Endothelial cell of umbilical vein (primary cell): ENCODE data around the gene GGACT. TPM values are rescaled to one million over a fixed set of nuclear protein-coding genes. Genes with fewer than 3 reads are reported as not detected.

ENCODE experiments used
- BruUV-seq: library from RNA; stranded (reverse); fragments of 400-500 nt; replicated peaks from 2 replicates; lab custom pipeline; 2021; lab: Mats Ljungman, UMichigan
- CTCF ChIA-PET: fragments of 300-600, 350-600 bp; sonication (Branson Sonifier 250); formaldehyde crosslinking; loops from one replicate; lab custom pipeline; 2021; ENCODE audit warnings: antibody characterized with exemption, inconsistent platforms; lab: Charles Lee
- POLR2A ChIA-PET: fragments of 300-600, 350-600 bp; sonication (Branson Sonifier 250); formaldehyde crosslinking; loops from one replicate; lab custom pipeline; 2021; ENCODE audit warnings: antibody characterized with exemption, inconsistent platforms; lab: Charles Lee
- DNase-seq: peaks from one replicate; pipeline ENCODE4 v3.0.0-alpha.2; 2011; ENCODE audit warnings: low read depth, low spot score
- FAIRE-seq: peaks from 2 replicates; lab custom pipeline; 2011; peaks lifted over from hg19 to GRCh38; lab: Jason Lieb, UNC
- H2AFZ ChIP-seq: 2 replicates; pipeline ENCODE4 v1.6.0; 2012; ENCODE audit warnings: low read depth, low read length, control low read depth, inconsistent platforms
- H3K27ac ChIP-seq: 2 replicates; pipeline ENCODE4 v1.5.1; 2011; ENCODE audit warnings: low read depth, mild to moderate bottlenecking, control low read depth, low read length, moderate library complexity; ENCODE audit not compliant: insufficient read depth
- H3K27me3 ChIP-seq, 2 experiments: 2 replicates each; pipeline versions ENCODE4 v1.6.0 to v1.6.1; 2011; ENCODE audit warnings: low read length in 2 of 2, mixed read lengths in 1 of 2; ENCODE audit not compliant: control insufficient read depth in 2 of 2, insufficient read depth in 2 of 2
- H3K36me3 ChIP-seq, 2 experiments: 2 replicates in 1 of 2; 3 replicates in 1 of 2; pipeline ENCODE4 v1.5.1; 2011; ENCODE audit warnings: low read length in 2 of 2, mild to moderate bottlenecking in 1 of 2, moderate library complexity in 1 of 2; ENCODE audit not compliant: control insufficient read depth in 2 of 2, insufficient read depth in 2 of 2; ENCODE audit errors: extremely low read depth in 1 of 2
- H3K4me1 ChIP-seq: 3 replicates; pipeline ENCODE4 v1.5.1; 2011; ENCODE audit warnings: mild to moderate bottlenecking, low read length; ENCODE audit not compliant: control insufficient read depth, insufficient read depth; ENCODE audit errors: extremely low read depth
- H3K4me2 ChIP-seq: 2 replicates; pipeline ENCODE4 v1.6.1; 2011; ENCODE audit warnings: low read length, control low read depth, mixed read lengths; ENCODE audit not compliant: insufficient read depth
- H3K4me3 ChIP-seq, 3 experiments: fragments of 200-600 bp in 1 of 3; sonication (generic), shearing (Covaris generic) in 1 of 3; replicated peaks in 1 of 3; 2 replicates each; pipeline ENCODE4 v1.5.1; 2011 to 2016; ENCODE audit warnings: control low read depth in 3 of 3, low read length in 3 of 3, mild to moderate bottlenecking in 2 of 3, inconsistent platforms in 1 of 3, low read depth in 1 of 3, moderate library complexity in 1 of 3; ENCODE audit not compliant: insufficient read depth in 1 of 3
- H3K79me2 ChIP-seq: 2 replicates; pipeline ENCODE4 v1.6.0; 2012; ENCODE audit warnings: low read length, inconsistent platforms; ENCODE audit not compliant: control insufficient read depth, insufficient read depth
- H3K9ac ChIP-seq: replicated peaks from 2 replicates; pipeline ENCODE3; 2011; ENCODE audit warnings: low read length, control low read depth; ENCODE audit not compliant: insufficient read depth; ENCODE audit errors: extremely low read depth
- H3K9me1 ChIP-seq: replicated peaks from 3 replicates; pipeline ENCODE4 v1.6.0; 2011; ENCODE audit warnings: mild to moderate bottlenecking, low read length; ENCODE audit not compliant: control insufficient read depth, insufficient read depth; ENCODE audit errors: extremely low read depth
- H3K9me3 ChIP-seq: replicated peaks from 2 replicates; pipeline ENCODE4 v1.5.1; 2012; ENCODE audit warnings: low read length, inconsistent platforms; ENCODE audit not compliant: control insufficient read depth, insufficient read depth
- H4K20me1 ChIP-seq: replicated peaks from 2 replicates; pipeline ENCODE3; 2011; ENCODE audit warnings: mild to moderate bottlenecking, low read length; ENCODE audit not compliant: control insufficient read depth, insufficient read depth; ENCODE audit errors: extremely low read depth
- CTCF ChIP-seq, 2 donors: IDR thresholded peaks; 1 replicate in 1 of 2; 2 replicates in 1 of 2; pipeline ENCODE4 v1.5.1; 2011; ENCODE audit warnings: low read length in 2 of 2, mild to moderate bottlenecking in 2 of 2, moderate library complexity in 2 of 2, control low read depth in 1 of 2, inconsistent platforms in 1 of 2, low read depth in 1 of 2; ENCODE audit not compliant: insufficient read depth in 1 of 2; ENCODE audit errors: extremely low read depth in 1 of 2
- EZH2 ChIP-seq: IDR thresholded peaks from 2 replicates; pipeline ENCODE4 v1.6.1; 2012; ENCODE audit warnings: borderline replicate concordance, low read depth, mild to moderate bottlenecking, moderate library complexity, low read length, inconsistent platforms; ENCODE audit not compliant: severe bottlenecking
- FOS ChIP-seq: IDR thresholded peaks from 2 replicates; pipeline ENCODE4 v1.6.1; 2011; ENCODE audit warnings: mild to moderate bottlenecking, low read length, moderate library complexity, borderline replicate concordance; ENCODE audit not compliant: insufficient read depth
- GATA2 ChIP-seq: IDR thresholded peaks from 2 replicates; pipeline ENCODE4 v1.7.0; 2011; ENCODE audit warnings: low read depth, mild to moderate bottlenecking, moderate library complexity, mixed read lengths, low read length; ENCODE audit not compliant: insufficient read length, insufficient read depth
- JUN ChIP-seq: IDR thresholded peaks from 2 replicates; pipeline ENCODE4 v1.6.1; 2011; ENCODE audit warnings: borderline replicate concordance, low read depth; ENCODE audit not compliant: insufficient read length, insufficient read depth
- MAX ChIP-seq: IDR thresholded peaks from 2 replicates; pipeline ENCODE4 v1.6.1; 2011; ENCODE audit not compliant: insufficient read depth, insufficient read length
- POLR2A ChIP-seq: IDR thresholded peaks from 2 replicates; pipeline ENCODE4 v1.6.1; 2012; ENCODE audit warnings: low read depth, mild to moderate bottlenecking, control low read depth, low read length
- POLR2AphosphoS5 ChIP-seq: IDR thresholded peaks from 2 replicates; pipeline ENCODE4 v1.6.1; 2012; ENCODE audit warnings: low read depth, mild to moderate bottlenecking, control low read depth, low read length, moderate library complexity; ENCODE audit not compliant: insufficient read depth
- dilution Hi-C: fragments of 300-500 bp; cut with MboI; formaldehyde crosslinking; loops from one replicate; pipeline ENCODE4 v1.15.0; 2019; ENCODE audit warnings: low sequenced_read_pairs; ENCODE audit not compliant: extremely low pct_ligation_motif_present
- intact Hi-C: fragments of 100-400 bp; cut with micrococcal nuclease; formaldehyde crosslinking; loops from one replicate; pipeline ENCODE4 v1.10.0; 2022
- polyA plus RNA-seq, 4 experiments: library from polyadenylated mRNA; depleted of rRNA in 3 of 4; stranded (reverse) in 3 of 4; unstranded in 1 of 4; fragments of >200 nt; gene quantifications; 2 replicates each; pipeline versions ENCODE4 v1.2.1 to v1.2.3, GENCODE V29; 2011 to 2012; ENCODE audit warnings: missing spikeins in 1 of 4
- total RNA-seq: library from RNA; stranded (reverse); gene quantifications from 2 replicates; pipeline ENCODE4 v1.2.3, GENCODE V29; 2021

GGACT gene
- total and polyA plus RNA-seq, 2 donors (not counting 3 experiments of a cell fraction or from before 2014, with no cell fraction given) = 2.5 to 6.5 TPM

GRCh38 chr13:100581030-100581429 lies 7.6 kb downstream of the GGACT start:
- H3K4me1 ChIP-seq = no peaks in the 10 kb centered on the region
- no peak overlapping the region for H2AFZ ChIP-seq
- FAIRE-seq (no peak), DNase-seq (no peak)
- no peak for TF ChIP-seq EZH2
- TF ChIP-seq MAX = no peak
- no peak for TF ChIP-seq CTCF (IDR thresholded peaks at IDR 0.05; ENCODE audit: extremely low read depth in 1 of 2, insufficient read depth in 1 of 2, low read depth in 1 of 2, low read length in 2 of 2)
- TF ChIP-seq JUN = no peak
- TF ChIP-seq GATA2 = no peak
- TF ChIP-seq POLR2A = no peak
- TF ChIP-seq POLR2AphosphoS5 = no peak
- TF ChIP-seq FOS = no peak
- dilution Hi-C loops (no loop called here), intact Hi-C loops (no loop called here)
- no peak overlapping the region for H3K4me2 ChIP-seq
- H3K4me3 ChIP-seq = no peak overlapping the region
- no peaks in the 10 kb centered on the region for H3K9me1 ChIP-seq
- H3K27me3 ChIP-seq = no peaks in the 10 kb centered on the region
- CTCF ChIA-PET = no interaction called here
- no TSS peak for BruUV-seq
- H3K36me3 ChIP-seq = no peaks in the 10 kb centered on the region
- no peak overlapping the region for H3K27ac ChIP-seq
- POLR2A ChIA-PET = no interaction called here
- no peaks in the 10 kb centered on the region for H3K79me2 ChIP-seq
- no peaks in the 10 kb centered on the region for H4K20me1 ChIP-seq
- H3K9ac ChIP-seq = no peak overlapping the region
- no peaks in the 10 kb centered on the region for H3K9me3 ChIP-seq
